Thoracic aorta (tissue), 2 donors: Measurements from ENCODE around the gene ABCA9. TPM values are rescaled to one million over a fixed set of nuclear protein-coding genes. Genes with fewer than 3 reads are reported as not detected.
"Not testable (repeated sequence)": the region's sequence is repeated elsewhere in the genome, so short reads cannot be mapped to it uniquely, and the experiment has no call there.

Experiments
- ATAC-seq: fragments of 150-250 bp; one replicate; pipeline ENCODE4 v1.8.0; 2017; ENCODE audit warnings: low read depth; ENCODE audit not compliant: insufficient number of reproducible peaks, low FRiP score
- DNase-seq: peaks from one replicate; pipeline ENCODE4 v3.0.0-alpha.2; 2020; ENCODE audit warnings: low spot score
- H3K27ac ChIP-seq, 2 donors: fragments of 200-600 bp; sonication (generic); 1 replicate in 1 of 2; 2 replicates in 1 of 2; pipeline ENCODE4 v1.5.1; 2016; ENCODE audit warnings: mild to moderate bottlenecking in 2 of 2, moderate library complexity in 2 of 2
- H3K27me3 ChIP-seq: fragments of 200-600 bp; sonication (generic); replicated peaks from 2 replicates; pipeline ENCODE4 v1.6.0; 2016; ENCODE audit warnings: mild to moderate bottlenecking; ENCODE audit not compliant: insufficient read depth
- H3K36me3 ChIP-seq: fragments of 200-600 bp; sonication (generic); one replicate; pipeline ENCODE4 v1.5.1; 2016
- H3K4me1 ChIP-seq, 2 donors: fragments of 200-600 bp; sonication (generic); 1 replicate in 1 of 2; 2 replicates in 1 of 2; pipeline versions ENCODE4 v1.5.1 to v1.6.0; 2016; ENCODE audit warnings: low read depth in 2 of 2, mild to moderate bottlenecking in 1 of 2; ENCODE audit not compliant: control insufficient read depth in 1 of 2
- H3K4me3 ChIP-seq: fragments of 200-600 bp; sonication (generic); 2 replicates; pipeline ENCODE4 v1.5.1; 2016; ENCODE audit warnings: mild to moderate bottlenecking
- H3K9me3 ChIP-seq: fragments of 200-600 bp; sonication (generic); 2 replicates; pipeline ENCODE4 v1.5.1; 2016
- total RNA-seq, 2 donors: library from RNA; depleted of rRNA; stranded (reverse); fragments of >200 nt; gene quantifications; one replicate each; pipeline versions ENCODE4 v1.1.0 to v1.2.3, GENCODE V29; 2016
- TF ChIP-seq, protein P1 (sequence below): fragments of 200-600 bp; sonication (generic); IDR thresholded peaks from one replicate; pipeline ENCODE4 v1.5.1; 2019; ENCODE audit warnings: antibody characterized with exemption

Gene ABCA9
- total RNA-seq, 2 donors from 2014 or later, result 31.5 to 38.6 TPM

DNA sequence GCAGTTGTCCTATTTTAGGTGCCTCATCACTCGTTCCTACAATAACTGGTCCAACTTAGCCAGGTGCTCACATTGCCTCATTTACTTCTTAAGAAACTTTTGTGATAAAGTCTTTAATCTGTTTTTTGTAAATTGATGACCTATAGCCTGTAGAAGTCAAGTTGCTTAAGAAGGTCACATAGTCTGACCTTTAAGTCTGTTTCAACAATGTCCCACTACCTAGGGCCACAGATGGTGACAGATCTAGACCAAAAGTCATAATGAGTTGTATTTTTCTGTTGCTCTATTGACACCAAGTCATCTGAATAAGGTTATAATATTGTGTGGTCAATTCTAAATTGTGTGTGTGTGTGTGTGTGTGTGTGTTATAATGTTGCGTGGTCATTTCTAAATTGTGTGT lies 45.1 kb downstream of the ABCA9 start:
- Histone ChIP-seq H3K4me1 (no peaks in the 10 kb centered on the region), H3K27ac (no peak overlapping the region), H3K36me3 (no peaks in the 10 kb centered on the region), H3K9me3 (no peaks in the 10 kb centered on the region), H3K27me3 (no peaks in the 10 kb centered on the region), H3K4me3 (no peak overlapping the region)
- no peak for ATAC-seq
- DNase-seq, result no peak
- TF ChIP-seq, protein P1, sequence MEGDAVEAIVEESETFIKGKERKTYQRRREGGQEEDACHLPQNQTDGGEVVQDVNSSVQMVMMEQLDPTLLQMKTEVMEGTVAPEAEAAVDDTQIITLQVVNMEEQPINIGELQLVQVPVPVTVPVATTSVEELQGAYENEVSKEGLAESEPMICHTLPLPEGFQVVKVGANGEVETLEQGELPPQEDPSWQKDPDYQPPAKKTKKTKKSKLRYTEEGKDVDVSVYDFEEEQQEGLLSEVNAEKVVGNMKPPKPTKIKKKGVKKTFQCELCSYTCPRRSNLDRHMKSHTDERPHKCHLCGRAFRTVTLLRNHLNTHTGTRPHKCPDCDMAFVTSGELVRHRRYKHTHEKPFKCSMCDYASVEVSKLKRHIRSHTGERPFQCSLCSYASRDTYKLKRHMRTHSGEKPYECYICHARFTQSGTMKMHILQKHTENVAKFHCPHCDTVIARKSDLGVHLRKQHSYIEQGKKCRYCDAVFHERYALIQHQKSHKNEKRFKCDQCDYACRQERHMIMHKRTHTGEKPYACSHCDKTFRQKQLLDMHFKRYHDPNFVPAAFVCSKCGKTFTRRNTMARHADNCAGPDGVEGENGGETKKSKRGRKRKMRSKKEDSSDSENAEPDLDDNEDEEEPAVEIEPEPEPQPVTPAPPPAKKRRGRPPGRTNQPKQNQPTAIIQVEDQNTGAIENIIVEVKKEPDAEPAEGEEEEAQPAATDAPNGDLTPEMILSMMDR, result no peak

DNA sequence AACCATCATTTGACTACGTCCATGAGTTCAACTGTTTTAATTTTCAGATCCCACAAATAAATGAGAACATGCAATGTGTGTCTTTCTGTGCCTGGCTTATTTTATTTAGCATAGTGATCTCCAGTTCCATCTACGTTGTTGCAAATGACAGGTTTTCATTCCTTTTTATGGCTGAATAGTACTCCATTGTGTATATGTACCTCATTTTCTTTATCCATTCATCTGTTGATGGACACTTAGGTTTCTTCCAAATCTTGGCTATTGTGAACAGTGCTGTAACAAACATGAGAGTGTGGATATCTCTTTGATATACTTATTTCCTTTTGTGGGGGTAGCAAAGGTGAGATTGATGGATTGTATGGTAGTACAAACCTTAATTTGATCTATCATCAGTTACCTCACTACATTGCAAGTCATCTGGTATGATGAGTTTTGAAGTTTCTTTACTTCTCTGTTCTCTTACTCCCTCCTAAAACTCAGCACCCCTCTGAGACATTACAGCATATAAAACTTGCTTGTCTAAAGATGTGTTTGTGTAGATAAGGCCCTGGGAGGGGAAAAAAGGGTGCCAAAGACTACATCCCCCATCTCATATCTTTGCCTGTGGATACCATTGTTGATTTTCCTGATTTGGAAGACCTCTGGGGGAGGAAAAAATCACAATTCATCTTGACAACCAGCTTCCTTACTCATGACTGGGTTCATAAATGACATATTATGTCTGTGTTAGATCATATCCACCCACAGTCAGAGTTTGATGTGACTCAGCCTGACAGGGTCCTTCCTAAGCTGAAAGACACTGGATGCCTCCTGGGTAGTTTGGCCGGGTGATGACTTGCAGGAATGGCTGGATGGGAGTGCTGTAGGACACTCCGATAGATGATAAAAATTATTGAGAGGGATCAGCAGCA lies 47.6 kb downstream of the ABCA9 start:
- no peak overlapping the region for H3K27ac ChIP-seq
- DNase-seq (no peak), ATAC-seq (no peak)
- H3K9me3 ChIP-seq, result no peaks in the 10 kb centered on the region
- no peaks in the 10 kb centered on the region for H3K4me1 ChIP-seq
- H3K27me3 ChIP-seq, result no peaks in the 10 kb centered on the region
- H3K4me3 ChIP-seq, result no peak overlapping the region
- no peaks in the 10 kb centered on the region for H3K36me3 ChIP-seq
- TF ChIP-seq, protein P1, result no peak

DNA sequence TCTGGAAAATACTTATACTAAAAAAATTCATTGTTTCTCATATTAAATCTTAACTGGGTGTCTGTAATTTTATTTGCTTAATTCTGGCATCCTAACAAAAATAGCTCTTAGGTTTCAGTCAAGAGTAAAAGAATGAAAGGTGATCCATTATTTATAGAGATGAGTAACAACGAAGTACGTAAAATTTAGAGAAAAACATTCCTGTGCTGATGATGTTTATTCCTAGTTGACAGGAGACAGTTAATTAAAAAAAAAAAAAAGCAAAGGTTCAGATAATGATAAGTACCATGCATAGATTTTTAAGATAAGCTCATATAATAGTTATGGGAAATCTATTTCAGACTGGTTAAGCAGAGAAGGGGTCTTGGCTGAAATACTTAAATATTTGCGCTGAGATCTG lies 50.8 kb downstream of the ABCA9 start:
- Histone ChIP-seq H3K27ac (no peak overlapping the region), H3K27me3 (no peaks in the 10 kb centered on the region), H3K4me3 (no peak overlapping the region), H3K36me3 (no peaks in the 10 kb centered on the region), H3K4me1 (no peaks in the 10 kb centered on the region), H3K9me3 (no peaks in the 10 kb centered on the region)
- ATAC-seq (no peak), DNase-seq (no peak)
- TF ChIP-seq, protein P1, result no peak

DNA sequence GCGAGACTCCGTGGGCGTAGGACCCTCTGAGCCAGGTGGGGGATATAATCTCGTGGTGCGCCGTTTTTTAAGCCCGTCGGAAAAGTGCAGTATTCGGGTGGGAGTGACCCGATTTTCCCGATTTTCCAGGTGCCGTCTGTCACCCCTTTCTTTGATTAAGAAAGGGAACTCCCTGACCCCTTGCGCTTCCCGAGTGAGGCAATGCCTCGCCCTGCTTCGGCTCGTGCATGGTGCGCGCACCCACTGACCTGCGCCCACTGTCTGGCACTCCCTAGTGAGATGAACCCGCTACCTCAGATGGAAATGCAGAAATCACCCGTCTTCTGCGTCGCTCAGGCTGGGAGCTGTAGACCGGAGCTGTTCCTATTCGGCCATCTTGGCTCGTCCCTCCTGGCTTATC lies 56.0 kb downstream of the ABCA9 start:
- H3K27ac ChIP-seq, DNase-seq, H3K4me1 ChIP-seq, ATAC-seq, H3K4me3 ChIP-seq, H3K27me3 ChIP-seq, H3K9me3 ChIP-seq, H3K36me3 ChIP-seq: not testable (repeated sequence)

DNA sequence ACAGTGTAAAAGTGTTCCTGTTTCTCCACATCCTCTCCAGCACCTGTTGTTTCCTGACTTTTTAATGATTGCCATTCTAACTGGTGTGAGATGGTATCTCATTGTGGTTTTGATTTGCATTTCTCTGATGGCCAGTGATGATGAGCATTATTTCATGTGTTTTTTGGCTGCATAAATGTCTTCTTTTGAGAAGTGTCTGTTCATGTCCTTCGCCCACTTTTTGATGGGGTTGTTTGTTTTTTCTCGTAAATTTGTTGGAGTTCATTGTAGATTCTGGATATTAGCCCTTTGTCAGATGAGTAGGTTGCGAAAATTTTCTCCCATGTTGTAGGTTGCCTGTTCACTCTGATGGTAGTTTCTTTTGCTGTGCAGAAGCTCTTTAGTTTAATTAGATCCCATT lies 61.0 kb downstream of the ABCA9 start:
- H3K9me3 ChIP-seq, H3K27ac ChIP-seq, H3K36me3 ChIP-seq, H3K27me3 ChIP-seq, DNase-seq, H3K4me1 ChIP-seq, ATAC-seq, H3K4me3 ChIP-seq: not testable (repeated sequence)

DNA sequence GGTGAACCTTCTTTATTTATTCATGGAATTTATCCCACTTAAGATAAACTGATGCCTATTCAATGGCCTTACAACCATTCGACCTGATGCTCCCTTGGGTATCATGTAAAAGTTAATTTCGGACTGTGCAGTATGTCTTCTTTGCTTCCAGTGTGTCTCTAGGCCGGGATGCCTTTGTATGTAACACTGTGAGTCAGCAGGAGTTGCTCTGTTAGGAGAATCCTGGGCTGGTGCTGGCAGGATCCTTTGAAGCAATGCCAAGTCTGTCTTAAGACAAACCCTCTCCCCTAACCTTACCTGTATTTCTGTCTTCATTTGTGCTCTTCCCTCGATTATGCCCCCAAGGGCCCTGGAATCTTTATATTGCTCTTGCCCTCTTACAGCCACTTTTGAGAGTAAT lies 67.6 kb downstream of the ABCA9 start:
- Histone ChIP-seq H3K36me3 (no peaks in the 10 kb centered on the region), H3K9me3 (no peaks in the 10 kb centered on the region), H3K4me3 (no peak overlapping the region), H3K27me3 (no peaks in the 10 kb centered on the region), H3K27ac (no peak overlapping the region), H3K4me1 (no peaks in the 10 kb centered on the region)
- TF ChIP-seq, protein P1, result no peak
- ATAC-seq (no peak), DNase-seq (no peak)
